HepG2 (cell line): ENCODE measurements around the gene OR2J1.

Experiments
- CTCF ChIP-seq: sonication (generic); formaldehyde crosslinking; IDR thresholded peaks from 2 replicates; pipeline ENCODE4 v1.5.0; 2020; ENCODE audit warnings: mild to moderate bottlenecking, missing genetic modification reagents, moderate library complexity
- FOXP1 ChIP-seq, 2 experiments: fragments of 450-650 bp in 1 of 2; IDR thresholded peaks; 2 replicates each; pipeline ENCODE4 v1.6.1; 2017 to 2018; ENCODE audit warnings: antibody characterized with exemption in 1 of 2
- GABPA ChIP-seq, 2 experiments: IDR thresholded peaks; 2 replicates each; pipeline ENCODE4 v1.6.1; 2011 to 2016; ENCODE audit warnings: low read depth in 2 of 2, low read length in 1 of 2, missing biosample characterization in 1 of 2, missing genetic modification characterization in 1 of 2
- NFIC ChIP-seq: IDR thresholded peaks from 2 replicates; pipeline ENCODE4 v1.6.1; 2012; ENCODE audit warnings: mild to moderate bottlenecking, low read length, inconsistent platforms
- POLR2A ChIP-seq, 2 experiments: IDR thresholded peaks; 2 replicates each; pipeline ENCODE4 v1.6.1; 2011; ENCODE audit warnings: low read depth in 2 of 2, low read length in 2 of 2, mild to moderate bottlenecking in 1 of 2, moderate library complexity in 1 of 2; ENCODE audit not compliant: insufficient read depth in 1 of 2
- REST ChIP-seq, 2 experiments: IDR thresholded peaks; 2 replicates each; pipeline ENCODE4 v1.6.1; 2011 to 2012; ENCODE audit warnings: low read length in 2 of 2, borderline replicate concordance in 1 of 2, low read depth in 1 of 2, mild to moderate bottlenecking in 1 of 2, moderate library complexity in 1 of 2
- RFXANK ChIP-seq: IDR thresholded peaks from 2 replicates; pipeline ENCODE4 v1.6.1; 2016
- SPEN ChIP-seq: sonication (generic); formaldehyde crosslinking; IDR thresholded peaks from 2 replicates; pipeline ENCODE4 v1.5.1; 2020; ENCODE audit warnings: low read depth, mild to moderate bottlenecking, missing genetic modification reagents
- TP53 ChIP-seq: sonication (generic); formaldehyde crosslinking; conservative IDR thresholded peaks from 2 replicates; pipeline ENCODE4 v1.4.0; 2020; ENCODE audit warnings: missing genetic modification reagents
- ZNF207 ChIP-seq: fragments of 450-650 bp; IDR thresholded peaks from 2 replicates; pipeline ENCODE4 v1.6.1; 2016; ENCODE audit warnings: antibody characterized with exemption, borderline replicate concordance
- ZNF232 ChIP-seq: sonication (generic); formaldehyde crosslinking; IDR thresholded peaks from 2 replicates; pipeline ENCODE4 v1.4.0; 2020; ENCODE audit warnings: missing genetic modification reagents, borderline replicate concordance

- no peak for TF ChIP-seq ZNF232
- TF ChIP-seq FOXP1 (IDR thresholded peaks at IDR 0.05): no peak
- TF ChIP-seq FOXP1 (CRISPR knock-in tag; IDR thresholded peaks at IDR 0.05): no peak
- no peak for TF ChIP-seq GABPA (IDR thresholded peaks at IDR 0.05; ENCODE audit: low read depth, low read length)
- no peak for TF ChIP-seq GABPA (CRISPR knock-in tag; IDR thresholded peaks at IDR 0.05; ENCODE audit: low read depth)
- TF ChIP-seq TP53: no peak
- no peak for TF ChIP-seq POLR2A (IDR thresholded peaks at IDR 0.05; ENCODE audit: insufficient read depth in 1 of 2, low read depth in 2 of 2, low read length in 2 of 2)
- no peak for TF ChIP-seq NFIC
- TF ChIP-seq REST (IDR thresholded peaks at IDR 0.05; ENCODE audit: borderline replicate concordance in 1 of 2, low read depth in 1 of 2, low read length in 2 of 2): no peak
- no peak for TF ChIP-seq SPEN (CRISPR knock-in tag)
- no peak for TF ChIP-seq ZNF207
- no peak for TF ChIP-seq CTCF
- TF ChIP-seq RFXANK (CRISPR knock-in tag): no peak
These were observed 20.1 kb upstream of the OR2J1 start for GRCh38 chr6:29079203-29079602.
